OCI-LY1 (cell line): ENCODE results near the gene ZNF135.

Experiments
- H2AFZ ChIP-seq: fragments of 200-600 bp; sonication (generic), shearing (Covaris generic); 2 replicates; pipeline ENCODE4 v1.6.0; 2014; ENCODE audit warnings: antibody characterized with exemption, mild to moderate bottlenecking, low read length
- H3F3A ChIP-seq: fragments of 200-600 bp; sonication (generic), shearing (Covaris generic); 2 replicates; pipeline ENCODE4 v1.6.0; 2014; ENCODE audit warnings: mild to moderate bottlenecking, antibody characterized with exemption, low read length, moderate library complexity; ENCODE audit not compliant: insufficient read depth
- H3K27ac ChIP-seq: fragments of 200-600 bp; sonication (generic); 2 replicates; pipeline ENCODE4 v1.5.1; 2014; ENCODE audit warnings: low read length, mixed run types, mild to moderate bottlenecking, low read depth; ENCODE audit not compliant: poor library complexity, severe bottlenecking
- H3K27me3 ChIP-seq: fragments of 200-600 bp; sonication (generic); 2 replicates; pipeline ENCODE4 v1.6.0; 2014; ENCODE audit warnings: antibody characterized with exemption, mild to moderate bottlenecking, low read length, moderate library complexity; ENCODE audit not compliant: insufficient read depth
- H3K36me3 ChIP-seq: fragments of 200-600 bp; sonication (generic); 2 replicates; pipeline ENCODE4 v1.6.1; 2014; ENCODE audit warnings: mild to moderate bottlenecking, antibody characterized with exemption, low read length, moderate library complexity, mixed read lengths; ENCODE audit not compliant: insufficient read depth
- H3K4me1 ChIP-seq: fragments of 200-600 bp; sonication (generic); 2 replicates; pipeline ENCODE4 v1.5.1; 2014; ENCODE audit warnings: mild to moderate bottlenecking, low read length, moderate library complexity; ENCODE audit not compliant: insufficient read depth, severe bottlenecking
- H3K4me2 ChIP-seq: fragments of 200-600 bp; sonication (generic), shearing (Covaris generic); 2 replicates; pipeline ENCODE4 v1.6.1; 2014; ENCODE audit warnings: low read length
- H3K4me3 ChIP-seq: fragments of 200-600 bp; sonication (generic); 2 replicates; pipeline ENCODE4 v1.5.1; 2014; ENCODE audit warnings: low read length, low read depth, mild to moderate bottlenecking, mixed read lengths; ENCODE audit not compliant: poor library complexity, severe bottlenecking
- H3K79me2 ChIP-seq: fragments of 200-600 bp; shearing (Covaris generic); 2 replicates; pipeline ENCODE4 v1.6.1; 2016; ENCODE audit warnings: mixed run types, low read length, mixed read lengths; ENCODE audit not compliant: insufficient read depth
- H3K9ac ChIP-seq: fragments of 200-600 bp; sonication (generic), shearing (Covaris generic); 2 replicates; pipeline ENCODE4 v1.6.1; 2014; ENCODE audit warnings: mild to moderate bottlenecking, low read length, mixed read lengths
- H3K9me2 ChIP-seq: fragments of 200-600 bp; sonication (generic), shearing (Covaris generic); 2 replicates; pipeline ENCODE4 v1.6.1; 2014; ENCODE audit warnings: low read depth, mild to moderate bottlenecking, low read length, mixed read lengths
- H3K9me3 ChIP-seq: fragments of 200-600 bp; shearing (Covaris generic); 2 replicates; pipeline ENCODE4 v1.6.1; 2014; ENCODE audit warnings: low read length, mixed read lengths
- H4K20me1 ChIP-seq: fragments of 200-600 bp; sonication (generic), shearing (Covaris generic); 2 replicates; pipeline ENCODE4 v1.6.0; 2016; ENCODE audit warnings: mild to moderate bottlenecking, low read length; ENCODE audit not compliant: insufficient read depth
- CTCF ChIP-seq: fragments of 200-600 bp; sonication (generic), shearing (Covaris generic); IDR thresholded peaks from 2 replicates; pipeline ENCODE4 v1.5.1; 2017; ENCODE audit warnings: mild to moderate bottlenecking, antibody characterized with exemption, low read length, moderate library complexity, mixed read lengths
- EZH2 ChIP-seq: fragments of 200-600 bp; sonication (generic), shearing (Covaris generic); IDR thresholded peaks from 2 replicates; pipeline ENCODE4 v1.8.0; 2017; ENCODE audit warnings: borderline replicate concordance, mixed run types, mild to moderate bottlenecking, antibody characterized with exemption, low read length, moderate library complexity, mixed read lengths

Gene ZNF135

GRCh38 chr19:58067240-58067912 lies 8.3 kb downstream of the ZNF135 start:
- Histone ChIP-seq H3K36me3 (no peaks in the 10 kb centered on the region), H3K9ac (no peak overlapping the region), H3K4me2 (no peak overlapping the region), H2AFZ (no peak overlapping the region), H3K27me3 (no peaks in the 10 kb centered on the region), H3K9me3 (peaks cover 19% of the 10 kb centered on the region; the same call in 1 of the 2 replicates), H3K9me2 (no peaks in the 10 kb centered on the region), H3K4me1 (no peaks in the 10 kb centered on the region), H4K20me1 (no peaks in the 10 kb centered on the region), H3K79me2 (no peaks in the 10 kb centered on the region), H3F3A (no peaks in the 10 kb centered on the region), H3K27ac (no peak overlapping the region), H3K4me3 (no peak overlapping the region)
- TF ChIP-seq EZH2, result no peak
- no peak for TF ChIP-seq CTCF

- no peaks in the 10 kb centered on the region for H3F3A ChIP-seq
- peaks cover 11% of the 10 kb centered on the region for H3K36me3 ChIP-seq
- H3K4me2 ChIP-seq, result no peak overlapping the region
- H4K20me1 ChIP-seq, result no peaks in the 10 kb centered on the region
- H3K9me3 ChIP-seq, result no peaks in the 10 kb centered on the region
- no peaks in the 10 kb centered on the region for H3K4me1 ChIP-seq
- H3K27me3 ChIP-seq, result no peaks in the 10 kb centered on the region
- no peaks in the 10 kb centered on the region for H3K79me2 ChIP-seq
- H2AFZ ChIP-seq, result no peak overlapping the region
- H3K9me2 ChIP-seq, result no peaks in the 10 kb centered on the region
- no peak overlapping the region for H3K9ac ChIP-seq
- H3K4me3 ChIP-seq, result no peak overlapping the region
- no peak overlapping the region for H3K27ac ChIP-seq
- TF ChIP-seq CTCF (no peak), EZH2 (no peak)
Measured at GRCh38 chr19:58079792-58080191, 20.7 kb downstream of the ZNF135 start.

- Histone ChIP-seq H3K9me2 (no peaks in the 10 kb centered on the region), H3K27ac (no peak overlapping the region), H3F3A (no peaks in the 10 kb centered on the region), H4K20me1 (no peaks in the 10 kb centered on the region), H3K4me2 (no peak overlapping the region), H3K36me3 (peaks cover 42% of the 10 kb centered on the region), H3K9ac (no peak overlapping the region), H3K79me2 (no peaks in the 10 kb centered on the region), H3K9me3 (peaks cover 6% of the 10 kb centered on the region; the same call in 1 of the 2 replicates), H3K4me1 (no peaks in the 10 kb centered on the region), H3K4me3 (no peak overlapping the region), H3K27me3 (no peaks in the 10 kb centered on the region), H2AFZ (no peak overlapping the region)
- TF ChIP-seq EZH2 (no peak), CTCF (no peak)
Measured at GRCh38 chr19:58083021-58083420, 23.9 kb downstream of the ZNF135 start.
